ENCODE measurements around the gene CDC5L.
A peak's percentile ranks its signal among the peaks of the same experiment; 100 is the strongest.

Gene CDC5L

DNA sequence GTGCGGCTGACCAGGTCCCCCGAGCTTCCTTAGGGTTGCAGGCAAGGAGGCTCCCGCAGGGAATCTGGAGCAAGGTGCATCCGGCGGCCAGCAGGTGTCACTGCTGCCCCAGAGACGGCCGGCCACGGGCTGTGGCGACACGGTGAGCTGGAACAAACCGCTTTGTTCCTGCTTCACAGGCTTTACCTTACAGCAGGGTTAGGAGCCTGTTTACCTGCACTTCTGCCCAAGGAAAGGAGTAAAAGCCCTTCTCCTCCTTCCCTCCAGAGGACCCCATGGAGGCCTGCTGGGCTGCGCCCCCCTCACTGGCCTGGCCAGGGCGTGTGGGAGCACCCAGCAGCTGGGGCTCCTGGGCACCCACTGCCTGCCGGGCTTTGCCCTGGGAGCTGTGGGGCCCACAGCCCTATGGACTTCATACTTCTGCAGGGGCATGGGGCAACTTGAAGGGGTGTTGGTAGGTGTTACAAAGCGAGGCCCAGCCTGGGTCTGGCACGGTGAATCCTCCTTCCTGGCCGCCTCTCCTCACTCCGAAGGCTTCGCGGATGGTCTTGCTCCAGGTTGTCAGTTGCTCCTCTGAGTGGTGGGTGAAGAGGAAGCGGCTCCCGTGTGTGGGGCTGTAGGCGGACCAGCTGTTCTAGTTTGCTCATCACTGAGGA lies 88.4 kb downstream of the CDC5L start:
- peak; percentile 81 for ATAC-seq
- peak; percentile 77 for DNase-seq

- DNase-seq: no peak
- no peak for ATAC-seq
These were observed 89.3 kb downstream of the CDC5L start for GRCh38 chr6:44476849-44477248.

- ATAC-seq (no peak), DNase-seq (no peak)
These were observed 89.9 kb downstream of the CDC5L start for GRCh38 chr6:44477293-44477894.

DNA sequence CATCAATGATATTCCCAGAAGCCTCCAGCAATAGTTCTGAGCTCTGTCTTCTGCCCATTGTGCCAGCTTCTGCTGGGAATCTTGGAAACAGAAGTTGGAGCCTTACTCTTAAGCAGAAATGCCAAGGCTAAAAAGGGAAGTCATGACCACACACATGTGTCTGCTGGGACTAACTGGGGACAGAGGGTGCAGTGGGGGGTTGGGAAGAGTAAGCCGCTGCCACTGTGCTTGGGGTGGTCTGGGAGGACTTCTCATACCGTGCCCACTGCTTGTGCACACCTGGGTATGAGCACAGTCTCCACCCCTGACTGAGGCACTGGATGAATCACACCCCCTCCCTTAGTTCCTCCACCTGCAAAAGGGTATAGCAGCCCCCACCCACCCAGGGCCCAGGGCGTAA lies 90.7 kb downstream of the CDC5L start:
- no peak for ATAC-seq
- no peak for DNase-seq

DNA sequence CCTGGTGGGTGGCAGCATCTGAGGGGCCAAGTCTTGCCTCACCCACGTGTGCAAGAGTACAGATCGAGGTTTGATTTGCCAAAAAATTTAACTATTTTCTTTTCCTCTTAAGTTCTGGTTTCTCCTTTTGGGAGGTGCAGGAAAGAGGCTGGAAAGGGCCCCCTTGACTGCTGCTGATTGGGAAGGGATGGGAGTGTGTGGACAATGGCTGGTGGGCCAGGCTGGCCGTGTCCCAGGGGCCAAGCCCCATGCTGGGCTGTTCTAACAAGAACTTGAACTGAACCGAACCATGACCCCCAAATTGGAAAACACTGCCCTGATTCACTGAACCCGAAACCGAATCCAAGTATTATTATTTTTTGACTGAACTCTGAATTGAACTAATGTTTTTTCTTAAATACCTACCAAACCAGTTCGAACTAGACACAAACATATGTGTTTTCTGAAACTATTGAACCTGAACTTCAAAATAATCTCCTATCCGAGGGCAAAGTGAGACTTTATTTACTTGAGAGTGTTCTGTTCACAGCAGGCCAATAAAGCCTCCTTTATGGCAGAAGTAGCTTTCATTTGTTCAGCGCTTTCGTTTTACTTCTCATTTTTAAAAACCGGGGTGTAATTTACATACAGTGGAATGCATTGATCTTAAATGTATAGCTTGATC lies 91.2 kb downstream of the CDC5L start:
- no peak for DNase-seq

DNA sequence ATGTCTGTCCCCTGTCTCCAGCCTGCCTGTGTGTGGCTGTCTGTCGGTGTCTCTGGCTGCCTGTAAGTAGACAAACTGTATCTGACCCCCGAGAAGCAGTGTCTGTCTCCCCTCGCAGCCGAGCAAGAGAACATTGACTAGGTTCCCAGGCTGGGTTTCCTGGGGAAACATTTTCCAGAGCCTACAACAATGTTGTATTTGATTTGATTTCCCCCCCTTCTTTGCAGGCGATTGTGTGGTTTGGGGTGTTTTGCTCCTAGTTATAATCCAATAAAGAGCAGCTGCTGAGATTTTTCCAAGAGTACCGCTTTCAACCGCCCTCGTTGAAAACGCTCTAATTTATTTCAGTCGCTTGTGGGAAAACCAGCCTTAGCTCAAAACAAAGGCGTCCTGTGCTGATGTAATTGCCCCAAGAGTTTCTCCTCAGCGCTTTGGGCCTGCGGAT lies 92.6 kb downstream of the CDC5L start:
- DNase-seq (no peak), ATAC-seq (no peak)

More for the DNA sequence above, 91.2 kb downstream of the CDC5L start:
- no peak for ATAC-seq

- ATAC-seq: no peak
- no peak for DNase-seq
These were observed 93.5 kb downstream of the CDC5L start for GRCh38 chr6:44481056-44481455.

- ATAC-seq (no peak), DNase-seq (no peak)
These were observed 94.3 kb downstream of the CDC5L start for GRCh38 chr6:44481760-44482159.

DNA sequence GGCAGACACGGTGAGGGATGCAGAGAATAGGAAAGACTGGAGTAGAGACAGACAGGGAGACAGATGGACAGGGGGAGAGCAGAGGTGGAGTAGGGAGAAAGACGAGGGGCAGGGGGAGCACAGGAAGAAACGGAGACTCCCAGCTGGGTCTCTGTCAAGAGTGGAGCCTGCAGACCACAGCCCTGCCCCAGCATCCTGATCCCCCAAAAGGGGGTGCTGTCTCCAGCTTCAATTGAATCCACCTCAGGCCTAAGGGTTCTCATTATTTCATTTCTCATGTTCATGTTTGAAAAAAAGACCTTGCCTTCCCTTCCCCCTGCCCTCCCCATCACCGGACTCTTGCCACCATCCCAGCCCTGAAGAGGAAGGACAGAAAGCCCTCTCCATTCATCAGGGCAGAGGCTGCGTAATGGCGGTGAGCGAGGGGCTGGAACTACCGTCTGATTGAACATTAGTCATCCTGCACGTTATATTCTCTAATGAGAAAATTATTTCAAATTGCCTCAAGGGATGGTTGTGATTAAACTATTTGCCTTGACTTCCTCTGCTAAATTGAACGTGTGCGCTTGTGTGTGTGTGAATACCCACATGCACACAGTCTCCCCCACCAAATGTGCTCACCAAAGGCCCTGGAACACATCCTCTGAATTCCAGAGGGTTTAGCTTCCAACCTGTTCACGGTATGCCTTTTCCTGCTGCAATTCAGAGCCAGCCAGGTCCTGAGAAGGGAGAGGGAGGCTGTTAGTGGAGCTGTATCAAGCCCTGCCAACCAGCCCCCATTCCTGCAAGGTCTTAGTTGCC lies 98.3 kb downstream of the CDC5L start:
- no peak for ATAC-seq
- no peak for DNase-seq

DNA sequence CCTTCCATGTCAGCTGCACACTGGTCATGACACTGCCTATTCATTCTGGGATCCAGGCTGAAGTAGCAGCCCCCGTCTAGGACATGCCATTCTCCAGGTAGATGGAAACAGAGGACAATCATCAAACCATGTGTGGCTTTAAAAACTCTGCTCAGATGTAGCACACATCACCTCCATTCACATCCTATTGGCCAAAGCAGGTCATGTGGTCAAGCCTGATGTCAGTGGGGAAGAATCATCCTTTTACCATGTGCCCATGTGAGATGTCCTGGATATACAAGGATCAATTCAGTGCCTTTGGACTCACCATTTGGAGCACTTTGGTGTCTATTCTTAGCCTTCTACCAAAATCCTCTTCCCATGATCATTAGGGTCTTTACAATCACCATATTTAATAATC lies 99.5 kb downstream of the CDC5L start:
- no peak for DNase-seq

DNA sequence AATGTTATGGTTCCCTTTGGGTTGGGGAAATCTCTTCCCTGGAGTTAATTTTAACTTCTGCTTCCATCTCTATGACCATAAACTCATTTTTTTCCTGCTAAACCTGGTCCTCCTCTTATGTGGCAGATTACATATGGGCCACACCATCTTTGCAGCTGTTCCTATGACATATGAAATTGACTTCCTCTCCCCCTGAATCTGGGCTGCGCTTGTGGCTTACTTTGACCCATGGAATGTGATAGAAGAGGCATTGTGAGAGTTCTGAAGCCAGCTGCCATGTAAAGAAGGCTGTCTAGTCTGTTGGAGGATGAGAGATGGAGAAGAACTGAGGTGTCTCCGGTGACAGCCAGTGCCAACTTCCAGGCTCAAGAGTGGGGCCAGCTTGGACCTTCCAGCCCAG lies 100.1 kb downstream of the CDC5L start:
- DNase-seq: no peak
- ATAC-seq: no peak

More for the DNA sequence above, 99.5 kb downstream of the CDC5L start:
- no peak for ATAC-seq

DNA sequence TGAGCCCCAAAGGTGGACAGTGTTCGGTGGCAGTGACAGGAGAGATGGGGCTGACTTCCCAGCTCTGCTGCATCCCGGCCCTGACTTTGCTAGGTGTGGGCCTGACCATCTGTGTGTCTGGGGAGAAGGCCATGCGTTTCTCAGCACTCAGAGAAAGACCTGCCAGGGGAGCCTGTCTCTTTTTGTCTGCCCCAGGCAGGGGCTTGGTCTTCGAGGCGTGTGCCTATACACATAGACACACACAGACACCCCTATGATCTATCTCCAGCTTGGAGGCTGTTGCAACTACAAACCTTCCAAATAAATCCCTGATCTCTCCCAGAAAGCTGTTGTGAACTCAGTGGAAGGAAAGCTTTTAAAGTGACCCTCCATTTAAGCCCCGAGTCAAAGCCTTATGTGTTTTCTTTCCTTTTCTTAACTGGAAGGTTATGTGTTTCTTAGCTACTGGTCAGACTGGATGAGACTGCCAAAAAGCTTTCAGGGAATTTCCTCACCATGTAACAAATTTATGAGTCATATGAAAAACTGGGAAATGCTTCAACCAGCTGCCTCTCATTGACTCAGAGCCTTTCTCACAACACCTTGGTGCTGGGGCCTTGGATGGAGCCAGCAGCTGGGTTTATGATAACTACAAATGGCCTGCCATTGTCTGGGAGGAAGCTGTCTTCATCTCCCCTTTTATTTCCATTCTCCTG lies 102.6 kb downstream of the CDC5L start:
- ATAC-seq (no peak), DNase-seq (no peak)

DNA sequence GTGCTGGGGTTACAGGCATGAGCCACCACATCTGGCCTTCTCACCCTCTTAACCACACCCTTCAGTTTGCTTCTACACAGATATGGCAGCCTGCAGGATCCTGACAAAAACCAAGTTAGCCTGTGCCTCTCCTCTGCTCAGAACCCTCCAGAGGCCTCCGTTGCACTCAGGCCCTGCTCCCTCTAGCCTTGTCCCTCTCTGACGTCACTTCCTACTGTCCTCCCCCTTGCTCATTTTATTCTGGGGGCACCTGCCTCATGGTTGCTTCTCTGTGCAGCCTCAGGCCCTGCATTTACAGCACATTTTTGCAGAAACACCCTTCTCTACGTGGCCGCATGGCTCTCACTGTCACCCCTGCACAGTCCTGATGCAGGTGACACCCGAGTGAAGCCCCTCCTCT lies 105.6 kb downstream of the CDC5L start:
- ATAC-seq: no peak
- DNase-seq: no peak

- ATAC-seq: no peak
- no peak for DNase-seq
These were observed 106.1 kb downstream of the CDC5L start for GRCh38 chr6:44493593-44493992.

GRCh38 chr6:44494011-44494501 lies 106.5 kb downstream of the CDC5L start:
- DNase-seq (no peak), ATAC-seq (no peak)

DNA sequence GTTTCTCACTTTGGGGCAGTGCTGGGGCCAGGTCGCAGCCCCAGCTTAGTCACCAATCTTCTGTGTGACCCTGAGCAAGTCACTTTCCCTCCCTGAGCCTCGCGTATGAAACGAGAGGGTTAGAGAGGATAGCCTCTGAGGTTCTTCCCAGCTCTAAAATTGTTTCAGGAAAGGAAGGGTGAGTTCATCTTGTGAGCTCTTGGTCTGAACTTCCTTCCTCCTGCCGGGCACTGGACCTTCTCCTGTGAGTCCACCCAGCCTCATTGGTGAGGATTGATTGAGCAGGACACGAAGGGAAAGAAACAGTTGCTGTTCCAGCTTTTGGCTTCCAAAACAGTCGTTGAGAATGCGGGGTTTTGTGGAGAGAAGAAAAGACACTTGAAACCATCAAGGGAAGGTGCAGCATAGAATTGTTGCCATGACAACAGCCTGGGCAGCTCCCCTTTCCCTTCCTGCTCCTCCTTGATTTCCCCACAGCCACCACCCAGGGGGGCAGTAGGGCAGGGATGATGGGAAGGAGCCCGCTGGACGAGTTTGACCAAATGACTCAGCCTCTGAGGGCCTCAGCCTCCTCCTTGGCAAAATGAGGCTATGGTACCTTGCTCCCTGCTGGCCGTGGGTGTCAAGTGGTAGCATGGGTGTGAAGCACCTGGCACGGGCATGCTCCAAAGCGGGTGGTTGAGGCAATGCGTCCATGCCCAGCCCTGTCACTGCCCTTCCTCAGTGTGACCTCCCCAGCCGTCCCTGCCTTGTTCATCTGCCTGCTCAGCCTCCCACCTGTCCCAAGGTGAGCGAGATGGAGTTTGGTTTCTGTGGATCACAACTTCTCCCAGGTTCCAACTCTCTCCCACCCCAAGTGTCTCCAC lies 107.8 kb downstream of the CDC5L start:
- DNase-seq: no peak
- ATAC-seq: no peak

GRCh38 chr6:44496665-44497369 lies 109.3 kb downstream of the CDC5L start:
- ATAC-seq (no peak), DNase-seq (no peak)

DNA sequence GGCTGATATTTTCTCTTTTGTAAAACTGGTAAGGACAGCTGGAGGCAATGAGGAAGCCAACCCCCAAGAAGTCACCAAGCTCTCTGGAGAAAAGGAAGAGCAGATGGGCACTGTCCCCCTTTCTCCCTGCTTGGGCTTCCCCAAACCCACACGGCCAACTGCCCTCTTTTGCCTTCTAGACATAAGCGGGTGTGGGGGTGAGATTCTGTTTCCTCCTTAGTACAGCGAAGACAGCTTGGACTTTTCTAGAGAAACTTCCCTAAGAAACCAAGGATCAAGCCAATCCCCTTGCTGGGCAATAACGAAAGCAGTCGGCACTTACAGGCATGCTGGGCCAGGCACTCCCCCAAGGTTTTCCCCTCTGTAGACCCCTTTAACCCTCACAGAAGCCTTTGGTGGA lies 110.3 kb downstream of the CDC5L start:
- ATAC-seq: no peak
- no peak for DNase-seq

DNA sequence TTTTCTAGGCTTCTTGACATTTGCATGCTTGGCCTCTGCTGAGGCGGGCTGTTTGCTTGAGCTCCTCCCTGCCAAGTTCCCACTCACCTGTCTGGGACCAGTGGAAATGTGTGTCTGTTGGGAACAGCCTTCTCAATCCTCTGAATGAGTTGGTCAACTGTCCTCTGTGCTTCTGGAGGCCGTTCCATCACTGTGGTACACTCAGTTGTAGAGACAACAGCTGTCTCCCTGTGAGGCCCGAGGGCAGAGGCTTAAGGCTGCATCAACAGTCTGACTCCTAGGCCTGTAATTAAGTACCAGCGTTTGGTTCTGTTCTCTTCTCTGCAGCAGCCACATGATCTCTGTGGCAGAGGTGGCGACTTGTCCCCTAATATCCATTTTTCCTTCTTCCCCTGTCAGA lies 110.9 kb downstream of the CDC5L start:
- ATAC-seq (no peak), DNase-seq (no peak)

DNA sequence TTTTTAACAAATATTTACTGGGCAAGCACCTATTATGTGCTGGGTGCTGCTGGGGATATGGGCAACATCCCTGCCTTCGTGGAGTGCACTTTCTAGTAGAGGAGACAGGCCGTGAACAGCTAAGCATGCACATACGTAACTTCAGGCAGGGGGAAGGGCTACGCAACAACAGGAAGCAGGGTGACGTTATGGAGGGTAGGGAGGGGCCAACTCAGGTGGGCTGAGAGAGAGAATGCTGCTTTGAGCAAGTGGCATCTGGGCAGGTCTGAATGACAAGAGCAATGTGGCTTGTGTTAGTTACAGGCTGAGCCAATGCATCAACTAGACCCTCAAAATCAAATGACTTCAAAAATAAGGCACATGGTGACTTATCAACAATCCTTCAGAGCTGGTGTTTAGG lies 112.1 kb downstream of the CDC5L start:
- ATAC-seq (no peak), DNase-seq (no peak)
